GM18907 (cell line): ENCODE results near the gene DOCK4.

Experiments used
- ATAC-seq: cut with Tn5 transposase; IDR thresholded peaks from one replicate; pipeline ENCODE4 v1.9.1; 2021; ENCODE audit warnings: mild to moderate bottlenecking, moderate library complexity; ENCODE audit not compliant: unreplicated experiment

The DOCK4 gene

GRCh38 chr7:112082306-112082705, 123.9 kb downstream of the DOCK4 start:
- no peak for ATAC-seq

- ATAC-seq, result no peak
Measured at GRCh38 chr7:112081778-112082177, 124.4 kb downstream of the DOCK4 start.

- ATAC-seq, result peak; percentile 48
Measured at GRCh38 chr7:112080978-112081377, 125.2 kb downstream of the DOCK4 start.

GRCh38 chr7:112080441-112080840, 125.8 kb downstream of the DOCK4 start:
- peak; percentile 90 for ATAC-seq

GRCh38 chr7:112079673-112080072, 126.5 kb downstream of the DOCK4 start:
- no peak for ATAC-seq

GRCh38 chr7:112079122-112079521, 127.1 kb downstream of the DOCK4 start:
- ATAC-seq, result no peak

- no peak for ATAC-seq
Measured at GRCh38 chr7:112076324-112076723, 129.9 kb downstream of the DOCK4 start.

GRCh38 chr7:112074464-112074863, 131.7 kb downstream of the DOCK4 start:
- no peak for ATAC-seq

- ATAC-seq, result no peak
Measured at GRCh38 chr7:112073530-112073929, 132.7 kb downstream of the DOCK4 start.

GRCh38 chr7:112072541-112073245, 133.5 kb downstream of the DOCK4 start:
- ATAC-seq, result no peak

- no peak for ATAC-seq
Measured at GRCh38 chr7:112071856-112072255, 134.3 kb downstream of the DOCK4 start.

- no peak for ATAC-seq
Measured at GRCh38 chr7:112070674-112071256, 135.4 kb downstream of the DOCK4 start.

GRCh38 chr7:112069879-112070321, 136.3 kb downstream of the DOCK4 start:
- no peak for ATAC-seq

GRCh38 chr7:112068967-112069366, 137.2 kb downstream of the DOCK4 start:
- ATAC-seq, result no peak

- no peak for ATAC-seq
Measured at GRCh38 chr7:112067632-112068540, 138.3 kb downstream of the DOCK4 start.

GRCh38 chr7:112067200-112067599, 139.0 kb downstream of the DOCK4 start:
- ATAC-seq, result no peak

GRCh38 chr7:112065758-112066157, 140.4 kb downstream of the DOCK4 start:
- ATAC-seq, result no peak

GRCh38 chr7:112064627-112065385, 141.4 kb downstream of the DOCK4 start:
- no peak for ATAC-seq

- no peak for ATAC-seq
Measured at GRCh38 chr7:112063974-112064373, 142.2 kb downstream of the DOCK4 start.

GRCh38 chr7:112061051-112061450, 145.1 kb downstream of the DOCK4 start:
- no peak for ATAC-seq

- ATAC-seq, result no peak
Measured at GRCh38 chr7:112060625-112061024, 145.6 kb downstream of the DOCK4 start.
